ENCODE measurements around the gene HIVEP3.

Gene HIVEP3

GRCh38 chr1:41890825-41891198, 27.9 kb downstream of the HIVEP3 start:
- no peaks in the 10 kb centered on the region for H3F3A ChIP-seq (ENCODE audit: insufficient read depth, low read length)
- H3K4me2 ChIP-seq (ENCODE audit: low read length) = no peak overlapping the region
- H3K27me3 ChIP-seq (ENCODE audit: insufficient read depth, low read length) = 0 out of 2 replicates have a peak, but pooled peaks cover 4% of the 10 kb centered on the region
- no peak for TF ChIP-seq EZH2 (IDR thresholded peaks at IDR 0.05; ENCODE audit: borderline replicate concordance, low read length)
- TF ChIP-seq CTCF (IDR thresholded peaks at IDR 0.05; ENCODE audit: low read length) = no peak
- H3K27ac ChIP-seq (ENCODE audit: low read depth, low read length, poor library complexity, severe bottlenecking) = no peak overlapping the region
- no peak overlapping the region for H2AFZ ChIP-seq (ENCODE audit: low read length)
- no peaks in the 10 kb centered on the region for H3K4me1 ChIP-seq (ENCODE audit: insufficient read depth, low read length, severe bottlenecking)
- no peaks in the 10 kb centered on the region for H3K9me2 ChIP-seq (ENCODE audit: low read depth, low read length)
- no peaks in the 10 kb centered on the region for H3K9me3 ChIP-seq (ENCODE audit: low read length)
- no peaks in the 10 kb centered on the region for H3K79me2 ChIP-seq (ENCODE audit: insufficient read depth, low read length)
- no peak overlapping the region for H3K9ac ChIP-seq (ENCODE audit: low read length)
- H4K20me1 ChIP-seq (ENCODE audit: insufficient read depth, low read length) = no peaks in the 10 kb centered on the region
- H3K4me3 ChIP-seq (ENCODE audit: low read depth, low read length, poor library complexity, severe bottlenecking) = no peak overlapping the region
- H3K36me3 ChIP-seq (ENCODE audit: insufficient read depth, low read length) = no peaks in the 10 kb centered on the region

- no peaks in the 10 kb centered on the region for H3K9me3 ChIP-seq (ENCODE audit: low read length)
- no peak overlapping the region for H2AFZ ChIP-seq (ENCODE audit: low read length)
- H3K27ac ChIP-seq (ENCODE audit: low read depth, low read length, poor library complexity, severe bottlenecking) = no peak overlapping the region
- no peaks in the 10 kb centered on the region for H3F3A ChIP-seq (ENCODE audit: insufficient read depth, low read length)
- no peak overlapping the region for H3K4me2 ChIP-seq (ENCODE audit: low read length)
- TF ChIP-seq EZH2 (IDR thresholded peaks at IDR 0.05; ENCODE audit: borderline replicate concordance, low read length) (no peak), CTCF (IDR thresholded peaks at IDR 0.05; ENCODE audit: low read length) (no peak)
- H3K4me1 ChIP-seq (ENCODE audit: insufficient read depth, low read length, severe bottlenecking) = no peaks in the 10 kb centered on the region
- no peaks in the 10 kb centered on the region for H4K20me1 ChIP-seq (ENCODE audit: insufficient read depth, low read length)
- 0 out of 2 replicates have a peak, but pooled peaks cover 4% of the 10 kb centered on the region for H3K27me3 ChIP-seq (ENCODE audit: insufficient read depth, low read length)
- no peak overlapping the region for H3K4me3 ChIP-seq (ENCODE audit: low read depth, low read length, poor library complexity, severe bottlenecking)
- H3K9me2 ChIP-seq (ENCODE audit: low read depth, low read length) = no peaks in the 10 kb centered on the region
- H3K79me2 ChIP-seq (ENCODE audit: insufficient read depth, low read length) = no peaks in the 10 kb centered on the region
- H3K9ac ChIP-seq (ENCODE audit: low read length) = no peak overlapping the region
- H3K36me3 ChIP-seq (ENCODE audit: insufficient read depth, low read length) = no peaks in the 10 kb centered on the region
Measured at GRCh38 chr1:41889506-41890414, 29.0 kb downstream of the HIVEP3 start.

- Histone ChIP-seq H4K20me1 (ENCODE audit: insufficient read depth, low read length) (no peaks in the 10 kb centered on the region), H3K27ac (ENCODE audit: low read depth, low read length, poor library complexity, severe bottlenecking) (no peak overlapping the region), H3K4me1 (ENCODE audit: insufficient read depth, low read length, severe bottlenecking) (no peaks in the 10 kb centered on the region), H2AFZ (ENCODE audit: low read length) (no peak overlapping the region), H3K4me3 (ENCODE audit: low read depth, low read length, poor library complexity, severe bottlenecking) (no peak overlapping the region), H3F3A (ENCODE audit: insufficient read depth, low read length) (no peaks in the 10 kb centered on the region), H3K79me2 (ENCODE audit: insufficient read depth, low read length) (no peaks in the 10 kb centered on the region), H3K9me3 (ENCODE audit: low read length) (no peaks in the 10 kb centered on the region), H3K9me2 (ENCODE audit: low read depth, low read length) (no peaks in the 10 kb centered on the region), H3K9ac (ENCODE audit: low read length) (no peak overlapping the region), H3K27me3 (ENCODE audit: insufficient read depth, low read length) (no peaks in the 10 kb centered on the region), H3K36me3 (ENCODE audit: insufficient read depth, low read length) (no peaks in the 10 kb centered on the region), H3K4me2 (ENCODE audit: low read length) (no peak overlapping the region)
- TF ChIP-seq CTCF (IDR thresholded peaks at IDR 0.05; ENCODE audit: low read length) = no peak
- TF ChIP-seq EZH2 (IDR thresholded peaks at IDR 0.05; ENCODE audit: borderline replicate concordance, low read length) = no peak
Measured at GRCh38 chr1:41888756-41889155, 30.0 kb downstream of the HIVEP3 start.

Measured in OCI-LY1 (cell line).